Bladder microvascular endothelial cell (primary cell): ENCODE results near the gene PIK3CA. TPM values are rescaled to one million over a fixed set of nuclear protein-coding genes. Genes with fewer than 3 reads are reported as not detected.

ENCODE experiments used
- total RNA-seq: library from RNA; depleted of rRNA; stranded (reverse); fragments of >200 nt; gene quantifications from 2 replicates; pipeline ENCODE4 v1.2.3, GENCODE V29; 2014

Gene PIK3CA
- total RNA-seq = 23.5 and 44.4 TPM in 2 replicates

DNA sequence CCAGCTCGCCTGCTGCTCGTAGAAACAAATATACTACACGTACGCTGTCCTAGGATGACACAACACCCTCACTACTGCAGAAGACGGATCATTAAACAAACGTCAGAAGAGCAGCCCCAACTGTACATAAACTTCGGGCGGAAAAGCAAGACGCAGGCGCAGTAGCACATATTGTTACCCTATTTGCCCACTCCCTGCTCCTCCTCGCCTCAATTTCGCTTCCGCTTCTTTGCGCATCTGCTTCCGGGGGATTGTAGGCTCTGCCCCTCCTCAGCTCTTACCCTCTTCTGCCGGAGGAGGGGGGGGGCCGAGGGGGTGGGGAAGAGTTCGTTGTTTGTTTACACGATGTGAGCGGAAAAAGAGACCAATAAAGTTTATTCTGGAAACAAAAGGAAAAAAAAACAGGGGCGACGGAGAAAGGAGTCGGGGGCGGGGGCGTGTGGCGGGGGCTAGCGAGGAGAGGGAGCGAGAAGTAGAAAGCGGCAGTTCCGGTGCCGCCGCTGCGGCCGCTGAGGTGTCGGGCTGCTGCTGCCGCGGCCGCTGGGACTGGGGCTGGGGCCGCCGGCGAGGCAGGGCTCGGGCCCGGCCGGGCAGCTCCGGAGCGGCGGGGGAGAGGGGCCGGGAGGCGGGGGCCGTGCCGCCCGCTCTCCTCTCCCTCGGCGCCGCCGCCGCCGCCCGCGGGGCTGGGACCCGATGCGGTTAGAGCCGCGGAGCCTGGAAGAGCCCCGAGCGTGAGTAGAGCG is at the start of gene PIK3CA:
TSS of gene PIK3CA (plus strand) at position 485 of the 743 bp plus-strand sequence. CDS start 50,469 bp downstream, outside the sequence.

DNA sequence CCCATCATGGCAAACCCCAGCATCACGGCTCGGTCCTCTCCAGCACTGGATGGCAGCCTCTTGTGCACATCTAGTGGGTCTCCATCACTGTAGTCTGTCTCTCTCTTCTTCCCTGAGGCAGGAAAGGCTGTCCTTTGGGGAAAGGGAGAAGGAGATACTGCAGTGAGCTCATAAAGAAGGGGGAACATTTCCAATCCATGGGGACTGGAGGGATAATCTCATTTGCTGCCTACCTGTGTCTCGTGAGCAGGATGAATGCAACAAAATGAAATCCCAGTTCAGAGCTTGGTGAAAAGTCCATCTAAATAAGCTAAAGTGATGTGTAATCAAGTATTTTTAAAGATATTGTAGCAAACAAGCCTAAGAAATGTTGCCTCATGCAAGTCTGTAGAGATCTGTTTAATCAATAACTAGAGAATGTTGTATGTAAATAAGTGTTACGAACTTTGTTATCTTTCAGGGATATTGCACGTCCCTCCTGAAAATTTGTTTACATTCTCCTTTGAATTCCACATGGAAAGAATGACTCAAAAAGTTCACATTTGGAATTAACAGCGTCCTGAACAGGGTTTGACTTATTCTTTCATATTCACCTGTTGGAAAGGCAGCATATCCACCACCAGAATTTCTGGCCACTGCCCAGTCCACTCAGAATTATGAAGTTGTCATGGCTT is 102.8 kb downstream of the PIK3CA start, which contains the start of gene KCNMB3:
TSS of gene KCNMB3 (minus strand) at position 312 of the 674 bp plus-strand sequence. CDS start at position 188, 124 bp downstream.

Other genes starting within 250 kb of the PIK3CA start
- gene ZMAT3, start 76.5 kb upstream of the PIK3CA start, total RNA-seq = 13.1 and 54.2 TPM in 2 replicates
- gene KCNMB3, start 102.8 kb downstream of the PIK3CA start, total RNA-seq = 2.1 and 4.6 TPM in 2 replicates
- 21.9 and 41.2 TPM in 2 replicates for gene ZNF639, start 174.7 kb downstream of the PIK3CA start, total RNA-seq
- gene MFN1, start 199.4 kb downstream of the PIK3CA start, total RNA-seq = 30.6 and 51.2 TPM in 2 replicates